Measurements from ENCODE around the gene AGBL3. TPM values are rescaled to one million over a fixed set of nuclear protein-coding genes. Genes with fewer than 3 reads are reported as not detected.

The AGBL3 gene
- total and polyA plus RNA-seq, 9 of the 15 experiments (the other 6 are each of a cell fraction or from before 2014, with no cell fraction given), result 0.54 to 2.9 (median 1.7) TPM

DNA sequence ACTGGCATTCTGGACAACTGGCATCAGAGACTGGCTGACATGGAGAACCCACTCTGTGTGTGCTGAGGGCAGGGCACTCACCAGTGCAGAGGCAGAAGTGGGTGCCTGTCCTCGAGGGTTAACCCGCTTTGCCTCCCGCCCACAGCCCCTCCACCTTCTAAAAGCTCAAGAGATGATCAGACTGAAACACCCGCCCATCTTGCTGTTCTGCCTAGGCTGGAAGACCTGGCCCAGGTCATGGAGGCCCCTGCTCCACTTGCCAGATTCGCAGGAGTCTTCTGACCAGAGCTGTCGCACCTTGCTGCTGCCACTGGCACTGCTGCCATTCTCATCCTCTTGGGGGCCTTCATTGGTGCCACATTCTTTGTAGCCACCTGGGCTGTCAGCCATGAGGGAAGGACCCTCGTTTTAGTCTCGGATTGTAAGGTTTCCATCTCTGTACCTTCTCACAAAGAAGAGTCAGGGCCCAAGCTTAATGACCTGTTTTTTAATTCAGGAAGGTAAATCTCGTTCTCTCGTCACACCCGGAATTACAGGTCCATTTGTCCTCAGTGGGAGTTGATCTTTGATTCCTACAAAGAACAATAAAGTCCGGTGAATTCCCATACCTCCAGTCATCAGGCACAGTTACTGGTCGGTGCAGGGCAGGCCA is 182.3 kb downstream of the AGBL3 start:
- no peak overlapping the region; the same call in 2 of the 3 replicates for H3K27ac ChIP-seq (ENCODE audit: extremely low read depth, low read depth, low read length)
- TF ChIP-seq, protein P1, sequence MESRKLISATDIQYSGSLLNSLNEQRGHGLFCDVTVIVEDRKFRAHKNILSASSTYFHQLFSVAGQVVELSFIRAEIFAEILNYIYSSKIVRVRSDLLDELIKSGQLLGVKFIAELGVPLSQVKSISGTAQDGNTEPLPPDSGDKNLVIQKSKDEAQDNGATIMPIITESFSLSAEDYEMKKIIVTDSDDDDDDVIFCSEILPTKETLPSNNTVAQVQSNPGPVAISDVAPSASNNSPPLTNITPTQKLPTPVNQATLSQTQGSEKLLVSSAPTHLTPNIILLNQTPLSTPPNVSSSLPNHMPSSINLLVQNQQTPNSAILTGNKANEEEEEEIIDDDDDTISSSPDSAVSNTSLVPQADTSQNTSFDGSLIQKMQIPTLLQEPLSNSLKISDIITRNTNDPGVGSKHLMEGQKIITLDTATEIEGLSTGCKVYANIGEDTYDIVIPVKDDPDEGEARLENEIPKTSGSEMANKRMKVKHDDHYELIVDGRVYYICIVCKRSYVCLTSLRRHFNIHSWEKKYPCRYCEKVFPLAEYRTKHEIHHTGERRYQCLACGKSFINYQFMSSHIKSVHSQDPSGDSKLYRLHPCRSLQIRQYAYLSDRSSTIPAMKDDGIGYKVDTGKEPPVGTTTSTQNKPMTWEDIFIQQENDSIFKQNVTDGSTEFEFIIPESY (CRISPR knock-in tag; IDR thresholded peaks at IDR 0.05), result no peak
- TF ChIP-seq CBX1 (IDR thresholded peaks at IDR 0.05; ENCODE audit: low read depth), result peak; percentile 53; the same call in 1 of the 2 replicates
- no peak for TF ChIP-seq ZNF668 (CRISPR knock-in tag; IDR thresholded peaks at IDR 0.05)
- TF ChIP-seq, protein P2, sequence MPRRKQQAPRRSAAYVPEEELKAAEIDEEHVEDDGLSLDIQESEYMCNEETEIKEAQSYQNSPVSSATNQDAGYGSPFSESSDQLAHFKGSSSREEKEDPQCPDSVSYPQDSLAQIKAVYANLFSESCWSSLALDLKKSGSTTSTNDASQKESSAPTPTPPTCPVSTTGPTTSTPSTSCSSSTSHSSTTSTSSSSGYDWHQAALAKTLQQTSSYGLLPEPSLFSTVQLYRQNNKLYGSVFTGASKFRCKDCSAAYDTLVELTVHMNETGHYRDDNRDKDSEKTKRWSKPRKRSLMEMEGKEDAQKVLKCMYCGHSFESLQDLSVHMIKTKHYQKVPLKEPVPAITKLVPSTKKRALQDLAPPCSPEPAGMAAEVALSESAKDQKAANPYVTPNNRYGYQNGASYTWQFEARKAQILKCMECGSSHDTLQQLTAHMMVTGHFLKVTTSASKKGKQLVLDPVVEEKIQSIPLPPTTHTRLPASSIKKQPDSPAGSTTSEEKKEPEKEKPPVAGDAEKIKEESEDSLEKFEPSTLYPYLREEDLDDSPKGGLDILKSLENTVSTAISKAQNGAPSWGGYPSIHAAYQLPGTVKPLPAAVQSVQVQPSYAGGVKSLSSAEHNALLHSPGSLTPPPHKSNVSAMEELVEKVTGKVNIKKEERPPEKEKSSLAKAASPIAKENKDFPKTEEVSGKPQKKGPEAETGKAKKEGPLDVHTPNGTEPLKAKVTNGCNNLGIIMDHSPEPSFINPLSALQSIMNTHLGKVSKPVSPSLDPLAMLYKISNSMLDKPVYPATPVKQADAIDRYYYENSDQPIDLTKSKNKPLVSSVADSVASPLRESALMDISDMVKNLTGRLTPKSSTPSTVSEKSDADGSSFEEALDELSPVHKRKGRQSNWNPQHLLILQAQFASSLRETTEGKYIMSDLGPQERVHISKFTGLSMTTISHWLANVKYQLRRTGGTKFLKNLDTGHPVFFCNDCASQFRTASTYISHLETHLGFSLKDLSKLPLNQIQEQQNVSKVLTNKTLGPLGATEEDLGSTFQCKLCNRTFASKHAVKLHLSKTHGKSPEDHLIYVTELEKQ (CRISPR knock-in tag; IDR thresholded peaks at IDR 0.05), result no peak
- no peak for TF ChIP-seq ETV6 (IDR thresholded peaks at IDR 0.05; ENCODE audit: borderline replicate concordance in 1 of 2, low read depth in 2 of 2, low read length in 1 of 2)
- TF ChIP-seq ETV6 (CRISPR knock-in tag; IDR thresholded peaks at IDR 0.05; ENCODE audit: borderline replicate concordance), result 0 out of 2 replicates have a peak, but pooled peaks have one; percentile 16
- TF ChIP-seq, protein P3, sequence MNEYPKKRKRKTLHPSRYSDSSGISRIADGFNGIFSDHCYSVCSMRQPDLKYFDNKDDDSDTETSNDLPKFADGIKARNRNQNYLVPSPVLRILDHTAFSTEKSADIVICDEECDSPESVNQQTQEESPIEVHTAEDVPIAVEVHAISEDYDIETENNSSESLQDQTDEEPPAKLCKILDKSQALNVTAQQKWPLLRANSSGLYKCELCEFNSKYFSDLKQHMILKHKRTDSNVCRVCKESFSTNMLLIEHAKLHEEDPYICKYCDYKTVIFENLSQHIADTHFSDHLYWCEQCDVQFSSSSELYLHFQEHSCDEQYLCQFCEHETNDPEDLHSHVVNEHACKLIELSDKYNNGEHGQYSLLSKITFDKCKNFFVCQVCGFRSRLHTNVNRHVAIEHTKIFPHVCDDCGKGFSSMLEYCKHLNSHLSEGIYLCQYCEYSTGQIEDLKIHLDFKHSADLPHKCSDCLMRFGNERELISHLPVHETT (CRISPR knock-in tag; conservative IDR thresholded peaks at IDR 0.05 in 1 of 2, IDR thresholded peaks at IDR 0.05 in 1 of 2), result 0 out of 4 replicates have a peak, but pooled peaks of 1 of the 2 experiments have one; percentile 13
- no peak for TF ChIP-seq SAFB2 (IDR thresholded peaks at IDR 0.05; ENCODE audit: borderline replicate concordance, low read depth, low read length, severe bottlenecking)
- no peak for TF ChIP-seq SMARCE1 (IDR thresholded peaks at IDR 0.05)
- no peak for TF ChIP-seq PRMT5 (CRISPR knock-in tag; IDR thresholded peaks at IDR 0.05)
- no peak for TF ChIP-seq MECOM (CRISPR knock-in tag; IDR thresholded peaks at IDR 0.05)
- TF ChIP-seq FOXP1 (CRISPR knock-in tag; IDR thresholded peaks at IDR 0.05), result no peak
- TF ChIP-seq THRAP3 (IDR thresholded peaks at IDR 0.05; ENCODE audit: borderline replicate concordance), result no peak
- no peak for TF ChIP-seq KDM1A (IDR thresholded peaks at IDR 0.05)

More for the DNA sequence above, 182.3 kb downstream of the AGBL3 start:
- H3K4me2 ChIP-seq (ENCODE audit: insufficient read depth, low read length), result peak overlapping the region; percentile 88
- FAIRE-seq (no peak), DNase-seq (ENCODE audit: extremely low read depth in 1 of 4, low spot score in 3 of 4) (no peak), ATAC-seq (no peak)
- H3K9me3 ChIP-seq (replicated peaks; ENCODE audit: control insufficient read depth, insufficient read depth, low read depth, low read length), result 0 out of 2 replicates have a peak, but pooled peaks cover 2% of the 10 kb centered on the region
- H3K9me1 ChIP-seq (ENCODE audit: control insufficient read depth, insufficient read depth, low read length), result no peaks in the 10 kb centered on the region
- no peak overlapping the region for H2AFZ ChIP-seq (ENCODE audit: low read depth, low read length)
- intact Hi-C loops (cut with micrococcal nuclease), result loop anchor here (1.0 kb wide), 1 partner anchor 182 kb away; the partner anchor contains the start of gene AGBL3
- ChIA-PET CTCF (ENCODE audit: low intra/inter-chr PET ratio) (no interaction called here), POLR2A (interaction anchor here (0.6 to 1.5 kb wide), 7 partner anchors 8 to 232 kb away, joined by 3 to 11 read pairs (median 4); partner anchors contain the start of gene WDR91)
- in situ Hi-C loops (cut with MboI), result no loop called here
- BruUV-seq (replicated peaks), result no TSS peak
- H3K79me2 ChIP-seq (ENCODE audit: control insufficient read depth, insufficient read depth, low read length), result peaks cover 33% of the 10 kb centered on the region
- no peaks in the 10 kb centered on the region for H3K27me3 ChIP-seq (ENCODE audit: control insufficient read depth in 2 of 2, insufficient read depth in 2 of 2, low read length in 2 of 2)
- peak overlapping the region; percentile 83; the same call in 1 of the 2 replicates for H3K4me3 ChIP-seq
- peaks cover 15 to 30% of the 10 kb centered on the region in 2 experiments; a peak in 4 of 5 replicates for H3K4me1 ChIP-seq (replicated peaks in 1 of 2; ENCODE audit: control insufficient read depth in 2 of 2, insufficient read depth in 2 of 2, low read length in 2 of 2)
- H4K20me1 ChIP-seq (replicated peaks; ENCODE audit: control insufficient read depth, insufficient read depth, low read length), result 0 out of 2 replicates have a peak, but pooled peaks cover 5% of the 10 kb centered on the region
- WGBS (ENCODE audit: insufficient coverage, low coverage, missing lambda C conversion rate), result 87% methylated on average over 13 of the region's 13 CpGs
- H3K9ac ChIP-seq (ENCODE audit: insufficient read depth in 1 of 2, low read depth in 2 of 2, low read length in 2 of 2), result peak overlapping the region in 1 of 2 experiments; percentile 100; a peak in 2 of 4 replicates
- H3K36me3 ChIP-seq (ENCODE audit: control insufficient read depth, insufficient read depth, low read length), result peaks cover 53% of the 10 kb centered on the region
